Osteoblast (primary cell): ENCODE data around the gene CACNA2D3. TPM values are rescaled to one million over a fixed set of nuclear protein-coding genes. Genes with fewer than 3 reads are reported as not detected.
A peak's percentile ranks its signal among the peaks of the same experiment; 100 is the strongest.

Experiments
- DNase-seq: peaks from one replicate; pipeline ENCODE4 v3.0.0; 2011; ENCODE audit warnings: low spot score, mixed read lengths; ENCODE audit not compliant: insufficient read length; ENCODE audit errors: missing footprints
- H2AFZ ChIP-seq: 2 replicates; pipeline ENCODE4 v1.6.0; 2011; ENCODE audit warnings: mild to moderate bottlenecking, low read length
- H3K27ac ChIP-seq: 2 replicates; pipeline ENCODE4 v1.5.1; 2011; ENCODE audit warnings: mild to moderate bottlenecking, low read depth, low read length, moderate library complexity
- H3K27me3 ChIP-seq: 2 replicates; pipeline ENCODE4 v1.6.0; 2012; ENCODE audit warnings: mild to moderate bottlenecking, control low read depth, inconsistent platforms, low read length, moderate library complexity; ENCODE audit not compliant: insufficient read depth
- H3K36me3 ChIP-seq: 2 replicates; pipeline ENCODE4 v1.5.1; 2011; ENCODE audit warnings: mild to moderate bottlenecking, low read length, control low read depth, moderate library complexity; ENCODE audit not compliant: insufficient read depth
- H3K4me1 ChIP-seq: 2 replicates; pipeline ENCODE4 v1.5.1; 2011; ENCODE audit warnings: mild to moderate bottlenecking, low read length, control low read depth, moderate library complexity; ENCODE audit not compliant: insufficient read depth
- H3K4me2 ChIP-seq: 2 replicates; pipeline ENCODE4 v1.6.0; 2011; ENCODE audit warnings: mild to moderate bottlenecking, low read length; ENCODE audit not compliant: insufficient read depth
- H3K4me3 ChIP-seq: fragments of 200-600 bp; sonication (generic); 3 replicates; pipeline ENCODE4 v1.5.1; 2012; ENCODE audit warnings: mild to moderate bottlenecking, low read length, inconsistent platforms; ENCODE audit not compliant: insufficient read depth
- H3K79me2 ChIP-seq: 2 replicates; pipeline ENCODE4 v1.6.0; 2012; ENCODE audit warnings: mild to moderate bottlenecking, low read length, control low read depth, inconsistent platforms; ENCODE audit not compliant: insufficient read depth
- H3K9me3 ChIP-seq: 2 replicates; pipeline ENCODE4 v1.5.1; 2011; ENCODE audit warnings: low read depth, low read length, control low read depth
- H4K20me1 ChIP-seq: 2 replicates; pipeline ENCODE4 v1.6.0; 2012; ENCODE audit warnings: mild to moderate bottlenecking, low read length, control low read depth; ENCODE audit not compliant: insufficient read depth
- total RNA-seq: library from RNA; depleted of rRNA; stranded (reverse); fragments of >200 nt; gene quantifications from 2 replicates; pipeline ENCODE4 v1.2.3, GENCODE V29; 2012
- TF ChIP-seq, protein P1 (sequence below): IDR thresholded peaks from 2 replicates; pipeline ENCODE4 v1.5.1; 2011; ENCODE audit warnings: mild to moderate bottlenecking, low read depth, low read length, moderate library complexity; ENCODE audit errors: extremely low read depth

CACNA2D3 gene
- total RNA-seq, 1 donor, result 0.36 TPM

DNA sequence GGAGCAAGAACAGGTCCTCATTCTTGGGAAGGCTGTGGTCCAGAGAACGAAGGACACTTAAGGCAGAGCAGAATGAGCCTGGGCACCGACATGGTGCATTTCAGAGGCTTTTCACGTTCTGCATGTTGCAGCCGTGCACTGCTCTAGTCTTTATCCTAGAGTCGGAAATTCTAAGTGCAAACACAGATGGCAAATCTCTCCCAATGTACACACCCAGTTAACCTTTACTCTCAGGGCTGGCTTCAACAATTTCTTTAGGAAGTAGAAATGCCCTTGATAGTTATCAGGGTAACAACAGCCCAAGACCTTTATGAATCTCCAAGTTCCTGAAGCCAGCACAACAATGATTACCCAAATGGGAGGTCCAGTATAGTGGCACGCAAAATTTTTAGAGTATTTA is 844.6 kb downstream of the CACNA2D3 start:
- Histone ChIP-seq H3K4me2 (no peak overlapping the region), H3K36me3 (no peaks in the 10 kb centered on the region), H3K4me1 (peaks cover 45% of the 10 kb centered on the region), H3K4me3 (no peak overlapping the region), H3K79me2 (no peaks in the 10 kb centered on the region), H3K9me3 (no peaks in the 10 kb centered on the region), H3K27ac (no peak overlapping the region), H3K27me3 (no peaks in the 10 kb centered on the region), H2AFZ (no peak overlapping the region), H4K20me1 (no peaks in the 10 kb centered on the region)
- TF ChIP-seq, protein P1, sequence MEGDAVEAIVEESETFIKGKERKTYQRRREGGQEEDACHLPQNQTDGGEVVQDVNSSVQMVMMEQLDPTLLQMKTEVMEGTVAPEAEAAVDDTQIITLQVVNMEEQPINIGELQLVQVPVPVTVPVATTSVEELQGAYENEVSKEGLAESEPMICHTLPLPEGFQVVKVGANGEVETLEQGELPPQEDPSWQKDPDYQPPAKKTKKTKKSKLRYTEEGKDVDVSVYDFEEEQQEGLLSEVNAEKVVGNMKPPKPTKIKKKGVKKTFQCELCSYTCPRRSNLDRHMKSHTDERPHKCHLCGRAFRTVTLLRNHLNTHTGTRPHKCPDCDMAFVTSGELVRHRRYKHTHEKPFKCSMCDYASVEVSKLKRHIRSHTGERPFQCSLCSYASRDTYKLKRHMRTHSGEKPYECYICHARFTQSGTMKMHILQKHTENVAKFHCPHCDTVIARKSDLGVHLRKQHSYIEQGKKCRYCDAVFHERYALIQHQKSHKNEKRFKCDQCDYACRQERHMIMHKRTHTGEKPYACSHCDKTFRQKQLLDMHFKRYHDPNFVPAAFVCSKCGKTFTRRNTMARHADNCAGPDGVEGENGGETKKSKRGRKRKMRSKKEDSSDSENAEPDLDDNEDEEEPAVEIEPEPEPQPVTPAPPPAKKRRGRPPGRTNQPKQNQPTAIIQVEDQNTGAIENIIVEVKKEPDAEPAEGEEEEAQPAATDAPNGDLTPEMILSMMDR, result no peak
- no peak for DNase-seq

DNA sequence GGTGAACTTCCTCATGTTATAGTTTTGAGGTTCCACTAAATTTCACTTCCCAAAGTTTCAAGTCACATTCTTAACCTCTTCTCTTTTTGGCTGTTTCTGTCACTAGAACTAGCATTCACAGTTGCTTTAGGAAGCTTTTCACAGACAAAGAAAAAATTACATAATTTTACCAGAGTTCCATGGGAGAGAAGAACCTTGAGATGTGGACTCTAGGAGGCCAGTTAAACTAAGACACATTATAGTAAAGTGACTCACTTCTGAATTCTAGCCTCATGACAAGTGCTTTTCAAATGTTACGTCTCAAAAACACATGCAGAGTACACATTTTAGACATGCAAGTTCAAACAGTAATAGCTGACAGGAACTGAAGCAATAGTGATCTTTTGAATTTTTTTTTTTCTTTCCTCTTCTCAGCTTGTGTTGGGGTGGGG is 845.4 kb downstream of the CACNA2D3 start:
- TF ChIP-seq, protein P1, result no peak
- no peak for DNase-seq
- Histone ChIP-seq H3K4me2 (no peak overlapping the region), H3K36me3 (no peaks in the 10 kb centered on the region), H4K20me1 (no peaks in the 10 kb centered on the region), H3K79me2 (no peaks in the 10 kb centered on the region), H3K9me3 (no peaks in the 10 kb centered on the region), H3K4me3 (no peak overlapping the region), H2AFZ (no peak overlapping the region), H3K27me3 (no peaks in the 10 kb centered on the region), H3K4me1 (peaks cover 45% of the 10 kb centered on the region), H3K27ac (peak overlapping the region; percentile 90)

DNA sequence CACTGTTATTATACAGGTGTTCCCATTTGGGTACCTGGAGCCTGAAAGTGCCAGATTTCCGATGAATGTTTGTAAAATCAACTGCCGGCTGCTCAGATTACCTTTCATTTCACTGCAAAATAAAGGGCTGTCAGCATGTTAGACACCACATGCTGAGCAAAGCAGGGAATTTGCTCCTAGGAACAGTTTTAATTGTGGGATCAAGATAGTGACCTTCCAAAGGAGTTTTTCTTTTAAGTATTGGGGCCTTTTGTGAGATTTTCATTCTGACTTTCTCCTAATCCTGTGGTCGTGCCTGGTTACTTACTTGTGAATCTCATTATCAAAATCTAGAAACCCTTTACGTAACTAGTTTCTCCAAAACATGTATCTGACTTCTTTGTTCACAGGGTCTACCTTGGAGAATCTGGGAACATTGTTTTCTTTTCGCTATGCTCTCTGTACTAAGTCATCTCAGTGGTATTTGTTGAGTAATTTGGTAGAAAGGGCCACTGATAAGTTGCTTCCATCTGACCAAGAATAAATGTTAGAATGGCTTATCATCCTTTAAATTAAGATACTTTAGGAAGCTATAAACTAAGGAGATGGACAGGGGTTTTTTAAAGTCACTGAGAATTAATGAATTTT is 846.3 kb downstream of the CACNA2D3 start:
- Histone ChIP-seq H4K20me1 (no peaks in the 10 kb centered on the region), H3K27me3 (no peaks in the 10 kb centered on the region), H2AFZ (no peak overlapping the region), H3K79me2 (no peaks in the 10 kb centered on the region), H3K9me3 (no peaks in the 10 kb centered on the region), H3K36me3 (no peaks in the 10 kb centered on the region), H3K27ac (peak overlapping the region; percentile 90), H3K4me3 (no peak overlapping the region), H3K4me1 (peaks cover 45% of the 10 kb centered on the region), H3K4me2 (peak overlapping the region; percentile 39)
- TF ChIP-seq, protein P1, result no peak
- DNase-seq, result peak; percentile 67

DNA sequence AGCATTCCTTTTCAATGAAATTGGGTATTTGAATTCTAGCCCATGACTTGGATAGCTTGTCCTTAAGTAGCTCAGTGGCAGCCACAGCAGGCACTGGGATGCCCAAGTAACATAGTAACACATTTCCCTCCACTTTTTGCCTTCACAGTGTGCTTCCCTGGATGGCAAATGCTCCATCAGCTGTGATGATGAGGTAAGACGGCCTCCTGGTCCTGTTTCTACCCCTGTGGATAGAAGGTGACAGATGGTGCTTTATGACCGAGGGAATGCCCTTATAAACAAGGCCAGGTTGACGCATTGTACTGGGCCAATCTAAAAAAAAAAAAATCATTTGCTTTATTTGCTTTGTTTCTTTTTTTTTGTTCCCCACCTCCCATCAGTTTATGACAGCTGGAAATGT is 847.3 kb downstream of the CACNA2D3 start:
- Histone ChIP-seq H3K4me3 (no peak overlapping the region), H3K79me2 (no peaks in the 10 kb centered on the region), H3K9me3 (no peaks in the 10 kb centered on the region), H3K4me2 (no peak overlapping the region), H3K27me3 (no peaks in the 10 kb centered on the region), H3K36me3 (no peaks in the 10 kb centered on the region), H3K4me1 (peaks cover 45% of the 10 kb centered on the region), H4K20me1 (no peaks in the 10 kb centered on the region), H2AFZ (no peak overlapping the region), H3K27ac (peak overlapping the region; percentile 90)
- TF ChIP-seq, protein P1, result no peak
- DNase-seq, result no peak
